Heart left ventricle (tissue), 13 donors: Measurements from ENCODE around the gene HBE1.

Experiments
- POLR2A ChIP-seq, 2 donors: fragments of 450-650 bp; IDR thresholded peaks; one replicate each; pipeline ENCODE4 v1.6.1; 2017; ENCODE audit warnings: antibody characterized with exemption in 2 of 2, mild to moderate bottlenecking in 2 of 2, moderate library complexity in 2 of 2
- TF ChIP-seq, protein P1 (sequence below), 12 donors: fragments of 200-600 bp; sonication (generic) in 4 of 12; IDR thresholded peaks; one replicate each; pipeline versions ENCODE4 v1.5.0 to v1.8.0; 2018 to 2022; ENCODE audit warnings: antibody characterized with exemption in 12 of 12, mild to moderate bottlenecking in 5 of 12
- donor health status: ischemic (EF 13 %, LVEDD 7.1; RV severe dilation, severe dysfunction).
- donor health status: DM: no; HTN: yes; CAD: no.
- donor health status: DM: no; HTN: no; CAD: no.
- donor health status: ischemic (EF 25% LVEDD 6.9; RV normal size, moderate dysfunction).
- donor health status: ischemic (EF 25% LVEDD 5.7; RV mildly dilated, moderate dysfunction).
- donor health status: ischemic (EF 35%, LVEDD 5.7; RV mildly dilated, moderate dysfunction).
- donor health status: nonischemic (EF 11% LVEDD 7.7; RV severe dilation, severe dysfunction).
- donor health status: DM: yes; HTN: yes; CAD: no.
- donor health status: PGD.
- donor health status: ischemic (EF 29% LVEDD 5.4; RV normal size, mild dysfunction).
- donor health status: nonischemic (EF 23%, LVEDD 6.1; RV moderate dilation, normal function).

DNA sequence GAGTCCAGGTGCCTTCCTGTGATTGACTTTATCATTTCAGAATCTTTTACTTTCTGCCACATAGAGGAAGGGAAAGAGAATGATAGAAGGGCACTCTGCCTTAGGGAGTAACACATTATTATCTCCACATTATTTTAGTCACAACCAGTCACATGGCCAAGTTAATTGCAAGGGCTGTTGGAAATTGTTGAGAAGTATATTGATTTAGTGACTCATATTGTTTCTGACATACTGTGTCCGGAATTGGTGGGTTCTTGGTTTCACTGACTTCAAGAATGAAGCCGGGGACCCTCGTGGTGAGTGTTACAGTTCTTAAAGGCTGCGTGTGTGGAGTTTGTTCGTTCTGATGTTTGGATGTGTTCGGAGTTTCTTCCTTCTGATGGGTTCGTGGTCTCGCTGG is 23.3 kb upstream of the HBE1 start:
- TF ChIP-seq, protein P1, sequence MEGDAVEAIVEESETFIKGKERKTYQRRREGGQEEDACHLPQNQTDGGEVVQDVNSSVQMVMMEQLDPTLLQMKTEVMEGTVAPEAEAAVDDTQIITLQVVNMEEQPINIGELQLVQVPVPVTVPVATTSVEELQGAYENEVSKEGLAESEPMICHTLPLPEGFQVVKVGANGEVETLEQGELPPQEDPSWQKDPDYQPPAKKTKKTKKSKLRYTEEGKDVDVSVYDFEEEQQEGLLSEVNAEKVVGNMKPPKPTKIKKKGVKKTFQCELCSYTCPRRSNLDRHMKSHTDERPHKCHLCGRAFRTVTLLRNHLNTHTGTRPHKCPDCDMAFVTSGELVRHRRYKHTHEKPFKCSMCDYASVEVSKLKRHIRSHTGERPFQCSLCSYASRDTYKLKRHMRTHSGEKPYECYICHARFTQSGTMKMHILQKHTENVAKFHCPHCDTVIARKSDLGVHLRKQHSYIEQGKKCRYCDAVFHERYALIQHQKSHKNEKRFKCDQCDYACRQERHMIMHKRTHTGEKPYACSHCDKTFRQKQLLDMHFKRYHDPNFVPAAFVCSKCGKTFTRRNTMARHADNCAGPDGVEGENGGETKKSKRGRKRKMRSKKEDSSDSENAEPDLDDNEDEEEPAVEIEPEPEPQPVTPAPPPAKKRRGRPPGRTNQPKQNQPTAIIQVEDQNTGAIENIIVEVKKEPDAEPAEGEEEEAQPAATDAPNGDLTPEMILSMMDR (IDR thresholded peaks at IDR 0.05): no peak
- TF ChIP-seq POLR2A (IDR thresholded peaks at IDR 0.05): no peak
